ENCODE measurements around the gene CARD10. TPM values are rescaled to one million over a fixed set of nuclear protein-coding genes. Genes with fewer than 3 reads are reported as not detected.
A peak's percentile ranks its signal among the peaks of the same experiment; 100 is the strongest.

CARD10 gene
- total RNA-seq, 1 experiment from 2014 or later = 26.5 TPM

- peak overlapping the region; percentile 80 for H3K4me3 Mint-ChIP-seq (ENCODE audit: unreplicated experiment)
- Histone ChIP-seq H3K36me3 (ENCODE audit: control insufficient read depth, insufficient read depth, low read length) (no peaks in the 10 kb centered on the region; the same call in 1 of the 2 replicates), H3K4me1 (peaks cover 45% of the 10 kb centered on the region), H3K4me3 (ENCODE audit: low read depth, low read length) (peak overlapping the region; percentile 11), H3K9me3 (no peaks in the 10 kb centered on the region), H3K27me3 (replicated peaks; ENCODE audit: control insufficient read depth, insufficient read depth, low read length) (no peaks in the 10 kb centered on the region)
- CTCF ChIA-PET = interaction anchor here (0.7 to 1.6 kb wide), 8 partner anchors 11 to 458 kb away, joined by 3 to 13 read pairs (median 4); partner anchors contain the start of genes CARD10 and MFNG
- DNase-seq = peak; percentile 94 to 97
- H3K36me3 Mint-ChIP-seq (ENCODE audit: insufficient read depth, unreplicated experiment) = peaks cover 46% of the 10 kb centered on the region
- H3K4me1 Mint-ChIP-seq (ENCODE audit: low read depth, unreplicated experiment) = peaks cover 46% of the 10 kb centered on the region
- no peaks in the 10 kb centered on the region for H3K27me3 Mint-ChIP-seq (ENCODE audit: insufficient read depth, unreplicated experiment)
- intact Hi-C loops (cut with micrococcal nuclease; ENCODE audit: unreplicated experiment) = loop anchor here (1.0 to 5.0 kb wide), 3 partner anchors 11 to 179 kb away; partner anchors contain the start of gene CARD10
- TF ChIP-seq CTCF (IDR thresholded peaks at IDR 0.05; ENCODE audit: insufficient read depth in 1 of 2, low read depth in 1 of 2, low read length in 1 of 2, severe bottlenecking in 1 of 2, unreplicated experiment in 1 of 2) = no peak
- no peaks in the 10 kb centered on the region for H3K9me3 Mint-ChIP-seq (ENCODE audit: unreplicated experiment)
- TSS peak; percentile 71 for BruUV-seq (replicated peaks)
- peak overlapping the region; percentile 99 for H3K27ac Mint-ChIP-seq (ENCODE audit: unreplicated experiment)
- POLR2A ChIA-PET = interaction anchor here (1.0 to 2.3 kb wide), 2 partner anchors 11 to 17 kb away, joined by 5 to 15 read pairs; partner anchors contain the start of gene CARD10
These were observed 17.4 kb downstream of the CARD10 start for GRCh38 chr22:37501610-37502341.

GRCh38 chr22:37500745-37501609 is 18.2 kb downstream of the CARD10 start:
- ChIA-PET CTCF (interaction anchor here (0.8 to 1.6 kb wide), 3 partner anchors 11 to 29 kb away, joined by 3 to 13 read pairs (median 10); partner anchors contain the start of gene CARD10), POLR2A (interaction anchor here (1.0 to 2.3 kb wide), 2 partner anchors 11 to 18 kb away, joined by 5 to 15 read pairs; partner anchors contain the start of gene CARD10)
- peaks cover 45% of the 10 kb centered on the region for H3K4me1 ChIP-seq
- no peaks in the 10 kb centered on the region for H3K27me3 ChIP-seq (replicated peaks; ENCODE audit: control insufficient read depth, insufficient read depth, low read length)
- Mint-ChIP-seq H3K9me3 (ENCODE audit: unreplicated experiment) (no peaks in the 10 kb centered on the region), H3K4me3 (ENCODE audit: unreplicated experiment) (peak overlapping the region; percentile 80), H3K27ac (ENCODE audit: unreplicated experiment) (peak overlapping the region; percentile 99), H3K4me1 (ENCODE audit: low read depth, unreplicated experiment) (peaks cover 46% of the 10 kb centered on the region), H3K27me3 (ENCODE audit: insufficient read depth, unreplicated experiment) (no peaks in the 10 kb centered on the region), H3K36me3 (ENCODE audit: insufficient read depth, unreplicated experiment) (peaks cover 46% of the 10 kb centered on the region)
- intact Hi-C loops (cut with micrococcal nuclease; ENCODE audit: unreplicated experiment) = loop anchor here (5.0 kb wide), 1 partner anchor 179 kb away; no protein-coding TSS in a partner anchor
- BruUV-seq (replicated peaks) = no TSS peak
- no peak for TF ChIP-seq CTCF (IDR thresholded peaks at IDR 0.05; ENCODE audit: insufficient read depth in 1 of 2, low read depth in 1 of 2, low read length in 1 of 2, severe bottlenecking in 1 of 2, unreplicated experiment in 1 of 2)
- no peak for DNase-seq
- peaks cover 2% of the 10 kb centered on the region for H3K36me3 ChIP-seq (ENCODE audit: control insufficient read depth, insufficient read depth, low read length)
- H3K9me3 ChIP-seq = no peaks in the 10 kb centered on the region
- H3K4me3 ChIP-seq (ENCODE audit: low read depth, low read length) = peak overlapping the region; percentile 5
